ENCODE data around the gene SOX8.

- TF ChIP-seq POLR2A (IDR thresholded peaks at IDR 0.05) (no peak), CTCF (IDR thresholded peaks at IDR 0.05) (no peak), EP300 (IDR thresholded peaks at IDR 0.05) (no peak)
Observed at GRCh38 chr16:1001096-1001495, 19.5 kb downstream of the SOX8 start.

Measured in sigmoid colon (tissue), 4 donors.